HG02970 (cell line): ENCODE measurements around the gene RPP30.

Experiments
- ATAC-seq: cut with Tn5 transposase; IDR thresholded peaks from one replicate; pipeline ENCODE4 v1.9.1; 2021; ENCODE audit warnings: mild to moderate bottlenecking, moderate library complexity, moderate number of reproducible peaks; ENCODE audit not compliant: unreplicated experiment, low FRiP score

Gene RPP30

GRCh38 chr10:90915766-90916075, 43.9 kb downstream of the RPP30 start:
- no peak for ATAC-seq

- no peak for ATAC-seq
These were observed 44.8 kb downstream of the RPP30 start for GRCh38 chr10:90916392-90917237.

- ATAC-seq, result no peak
These were observed 45.6 kb downstream of the RPP30 start for GRCh38 chr10:90917238-90917967.

- ATAC-seq, result no peak
These were observed 46.2 kb downstream of the RPP30 start for GRCh38 chr10:90917968-90918318.

- no peak for ATAC-seq
These were observed 48.2 kb downstream of the RPP30 start for GRCh38 chr10:90919683-90920574.

GRCh38 chr10:90920986-90921666, 49.4 kb downstream of the RPP30 start, which contains the start of gene ANKRD1:
Gene ANKRD1, minus strand, starts transcription at chr10:90921087. Its CDS starts 60 bp downstream, at chr10:90921027.
- ATAC-seq, result no peak

GRCh38 chr10:90921906-90922305, 50.1 kb downstream of the RPP30 start:
- ATAC-seq, result no peak

- ATAC-seq, result no peak
These were observed 51.4 kb downstream of the RPP30 start for GRCh38 chr10:90923111-90923731.

- ATAC-seq, result no peak
These were observed 52.8 kb downstream of the RPP30 start for GRCh38 chr10:90924552-90924951.

GRCh38 chr10:90925079-90926029, 53.6 kb downstream of the RPP30 start:
- ATAC-seq, result no peak

- no peak for ATAC-seq
These were observed 55.5 kb downstream of the RPP30 start for GRCh38 chr10:90927293-90927692.

GRCh38 chr10:90929179-90929578, 57.4 kb downstream of the RPP30 start:
- ATAC-seq, result no peak

- no peak for ATAC-seq
These were observed 58.5 kb downstream of the RPP30 start for GRCh38 chr10:90930070-90930837.

- ATAC-seq, result no peak
These were observed 59.4 kb downstream of the RPP30 start for GRCh38 chr10:90930971-90931871.

- no peak for ATAC-seq
These were observed 64.0 kb downstream of the RPP30 start for GRCh38 chr10:90935581-90936275.

GRCh38 chr10:90936276-90936659, 64.5 kb downstream of the RPP30 start:
- ATAC-seq, result no peak
